Stimulated activated CD8-positive, alpha-beta memory T cell treated with anti-CD3 and anti-CD28 coated beads, Interleukin-12 subunit alpha, Interleukin-12 subunit beta, amount 100 ng/mL, for 1 hour (primary cell): ENCODE measurements around the gene KRTAP10-10.
"Not testable (repeated sequence)": the region's sequence is repeated elsewhere in the genome, so short reads cannot be mapped to it uniquely, and the experiment has no call there.

Experiments
- DNase-seq: peaks from one replicate; pipeline ENCODE4 v3.0.0-alpha.2; 2020; ENCODE audit warnings: low read depth

KRTAP10-10 gene, protein sequence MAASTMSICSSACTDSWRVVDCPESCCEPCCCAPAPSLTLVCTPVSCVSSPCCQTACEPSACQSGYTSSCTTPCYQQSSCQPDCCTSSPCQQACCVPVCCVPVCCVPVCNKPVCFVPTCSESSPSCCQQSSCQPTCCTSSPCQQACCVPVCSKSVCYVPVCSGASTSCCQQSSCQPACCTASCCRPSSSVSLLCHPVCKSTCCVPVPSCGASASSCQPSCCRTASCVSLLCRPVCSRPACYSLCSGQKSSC

GRCh38 chr21:44637018-44637850 lies at the start of gene KRTAP10-10:
TSS of gene KRTAP10-10 (plus strand) at chr21:44637356. CDS start at chr21:44637418, 62 bp downstream.
- no peak for DNase-seq

- no peak for DNase-seq
Measured at GRCh38 chr21:44589094-44589493, 48.1 kb upstream of the KRTAP10-10 start.

- DNase-seq, result no peak
Measured at GRCh38 chr21:44589586-44590305, 47.4 kb upstream of the KRTAP10-10 start.

- no peak for DNase-seq
Measured at GRCh38 chr21:44590311-44590721, 46.8 kb upstream of the KRTAP10-10 start.

GRCh38 chr21:44590897-44591800 lies 46.0 kb upstream of the KRTAP10-10 start:
- DNase-seq, result not testable (repeated sequence)

DNA sequence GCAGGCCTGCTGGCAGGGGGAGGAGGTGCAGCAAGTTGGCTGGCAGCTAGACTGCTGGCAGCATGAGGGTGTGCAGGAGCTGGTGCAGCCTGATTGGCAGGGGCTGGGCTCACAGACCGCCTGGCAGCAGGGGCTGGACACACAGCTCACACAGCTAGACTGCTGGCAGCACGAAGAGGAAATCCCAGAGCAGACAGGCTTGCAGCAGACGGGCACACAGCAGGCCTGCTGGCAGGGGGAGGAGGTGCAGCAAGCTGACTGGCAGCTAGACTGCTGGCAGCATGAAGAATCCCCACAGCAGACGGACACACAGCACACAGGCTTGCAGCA lies 45.4 kb upstream of the KRTAP10-10 start:
- not testable (repeated sequence) for DNase-seq

DNA sequence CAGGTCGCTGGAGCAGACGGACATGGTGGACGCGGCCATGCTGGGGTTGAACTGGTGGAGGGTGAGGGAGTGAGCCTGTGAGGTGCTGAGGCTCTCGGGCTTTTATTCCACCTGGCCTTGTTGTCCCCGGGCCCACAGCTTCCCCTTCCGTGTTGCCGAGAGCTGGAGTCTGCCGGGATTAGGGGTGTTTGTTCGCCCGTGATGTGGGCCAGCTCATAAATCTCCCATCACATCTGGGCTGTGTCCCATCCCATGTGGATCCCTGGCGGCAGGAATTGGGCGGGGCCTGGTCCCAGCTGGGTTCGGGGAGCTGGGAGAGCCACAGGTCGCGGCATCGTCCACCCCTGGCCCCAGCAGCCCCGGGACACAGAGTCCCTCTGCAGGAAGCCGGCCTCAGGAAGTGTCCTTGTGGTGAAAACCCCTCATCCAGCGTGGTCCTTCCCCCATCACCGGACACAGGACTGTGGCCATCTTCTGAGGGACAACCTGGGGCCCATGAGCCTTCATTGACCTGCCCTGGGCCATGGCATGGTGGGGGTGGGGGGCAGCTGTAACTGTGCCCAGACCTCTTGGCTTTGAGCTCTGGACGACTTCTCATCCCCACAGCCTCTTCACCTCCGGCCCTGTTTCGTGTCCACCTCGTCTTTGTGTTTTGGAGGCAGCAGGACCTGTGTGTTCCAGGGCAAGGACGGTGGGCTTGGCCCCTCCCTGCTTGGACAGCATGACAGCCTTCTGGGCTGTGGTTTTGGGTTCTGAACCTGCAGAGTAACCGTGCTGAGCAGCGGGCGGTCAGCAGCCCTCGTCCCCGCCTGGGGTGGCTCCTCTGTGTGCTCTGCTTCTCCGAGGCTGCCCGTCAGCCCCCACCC lies 44.5 kb upstream of the KRTAP10-10 start, which contains the start of gene KRTAP10-6:
Gene KRTAP10-6, minus strand, starts transcription at position 60 of the 866 bp plus-strand sequence. Its CDS starts 21 bp downstream, at position 39.
- DNase-seq, result no peak

DNA sequence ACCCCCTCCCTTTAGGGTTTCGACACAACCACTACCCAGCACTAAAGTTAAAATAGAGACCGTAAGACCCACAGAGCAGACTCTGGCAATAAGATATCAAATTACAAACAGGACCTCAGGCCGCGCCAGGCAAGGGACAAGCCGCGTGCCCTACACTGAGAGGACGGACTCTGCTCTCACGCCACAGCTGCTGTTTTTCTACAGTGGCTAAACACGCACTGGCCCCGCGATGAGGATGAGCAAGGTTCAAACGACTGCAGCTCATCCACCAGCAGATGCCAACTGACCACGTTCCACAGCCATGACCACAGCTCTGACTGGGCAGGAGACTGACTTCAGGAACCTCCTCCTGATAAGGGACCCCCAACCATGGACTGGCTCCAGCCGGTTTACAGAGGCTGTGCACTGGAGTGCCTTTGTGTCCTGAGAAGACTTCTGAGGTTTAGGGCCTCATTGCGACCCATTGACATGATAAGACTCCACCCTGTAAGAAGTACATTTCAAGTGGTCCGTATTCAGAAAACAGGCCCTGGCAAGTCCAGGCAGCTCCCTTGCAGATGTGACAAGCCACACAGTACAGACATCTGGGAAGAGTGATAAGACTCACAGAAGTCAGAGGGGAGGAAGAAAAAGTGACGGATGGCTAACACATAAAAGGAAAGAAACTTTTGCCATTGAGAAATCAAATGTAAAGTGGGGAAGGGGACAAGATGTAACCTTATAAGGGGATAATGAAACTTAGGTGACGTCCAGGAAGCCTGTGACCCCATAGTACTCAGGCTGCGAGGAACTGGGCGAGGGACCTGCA lies 43.4 kb upstream of the KRTAP10-10 start:
- DNase-seq, result no peak

DNA sequence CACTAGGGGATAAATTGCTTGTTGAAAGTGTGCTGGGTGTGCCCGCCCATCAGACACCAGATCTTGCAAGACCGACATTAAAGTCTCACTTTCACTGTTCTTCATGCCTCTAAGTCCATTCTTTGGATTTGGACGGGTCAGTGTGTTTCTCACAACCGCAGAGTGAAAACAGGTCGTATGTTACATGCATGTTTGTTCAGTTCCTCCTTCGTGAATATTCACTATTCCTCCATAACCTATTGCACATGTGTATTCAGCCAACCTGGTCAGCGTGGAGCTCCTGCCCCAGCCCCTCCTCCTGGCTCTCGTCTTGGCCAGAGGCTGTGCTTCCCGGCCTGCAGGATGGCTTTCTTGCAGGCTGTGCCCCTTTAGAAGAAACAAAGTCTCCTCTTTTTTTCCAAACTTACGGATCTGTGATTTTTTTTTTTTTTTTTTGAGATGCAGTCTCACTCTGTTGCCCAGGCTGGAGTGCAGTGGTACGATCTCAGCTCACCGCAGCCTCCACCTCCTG lies 42.7 kb upstream of the KRTAP10-10 start:
- no peak for DNase-seq

DNA sequence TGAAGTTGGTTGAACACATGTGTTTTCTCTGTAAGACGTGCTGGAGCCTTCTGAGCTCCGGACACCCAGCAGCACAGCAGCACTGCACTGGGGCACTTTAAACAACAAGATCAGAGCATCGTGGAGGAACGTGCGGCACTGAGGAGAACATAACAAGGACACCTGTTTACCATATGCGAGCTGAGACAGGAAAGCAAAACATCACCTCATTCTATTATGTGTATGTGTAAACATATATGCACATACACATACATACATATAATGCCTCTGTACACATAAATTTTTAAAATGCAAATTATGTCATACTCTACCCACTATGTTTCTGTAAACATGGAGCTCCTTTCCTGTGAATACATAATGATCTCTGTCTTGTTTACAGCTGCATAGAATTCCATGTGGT lies 41.6 kb upstream of the KRTAP10-10 start:
- no peak for DNase-seq

- DNase-seq, result no peak
Measured at GRCh38 chr21:44596068-44596725, 41.0 kb upstream of the KRTAP10-10 start.

- no peak for DNase-seq
Measured at GRCh38 chr21:44598061-44598460, 39.1 kb upstream of the KRTAP10-10 start.

DNA sequence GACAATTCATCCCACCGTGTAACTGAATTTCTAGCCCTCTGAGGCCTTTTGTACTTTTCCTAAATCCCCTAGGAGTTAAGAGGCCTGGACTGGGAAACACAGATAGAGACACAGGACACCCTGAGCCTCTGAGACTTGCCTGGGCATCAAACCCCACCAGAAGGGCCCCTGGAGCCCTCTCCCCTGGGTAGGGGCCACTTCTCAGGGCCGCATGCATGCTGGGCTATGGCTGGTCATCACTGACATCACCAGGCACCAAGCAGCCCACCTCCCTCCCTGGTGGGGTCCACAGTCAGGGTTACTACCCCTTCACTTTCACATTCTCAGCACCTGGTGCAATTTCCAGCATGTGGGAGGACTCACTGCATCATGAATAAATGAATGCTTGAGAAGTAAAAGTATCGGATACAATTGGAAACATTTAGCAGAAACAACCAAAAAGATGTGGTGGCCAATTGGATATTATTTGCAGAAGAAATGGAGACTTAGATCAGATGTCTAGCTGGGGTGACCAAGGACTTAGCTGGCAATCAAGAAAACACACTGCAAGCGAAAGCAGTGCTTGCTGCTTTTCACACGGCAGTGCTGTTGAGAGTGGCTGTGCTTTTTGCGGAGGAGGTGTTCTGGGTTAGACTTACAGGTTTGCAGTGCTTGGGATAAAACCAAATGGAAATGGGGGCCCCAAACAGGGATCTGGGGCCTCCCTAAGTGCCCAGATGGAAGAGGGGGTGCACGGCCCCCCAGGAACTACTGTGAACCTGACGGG lies 37.7 kb upstream of the KRTAP10-10 start:
- no peak for DNase-seq

DNA sequence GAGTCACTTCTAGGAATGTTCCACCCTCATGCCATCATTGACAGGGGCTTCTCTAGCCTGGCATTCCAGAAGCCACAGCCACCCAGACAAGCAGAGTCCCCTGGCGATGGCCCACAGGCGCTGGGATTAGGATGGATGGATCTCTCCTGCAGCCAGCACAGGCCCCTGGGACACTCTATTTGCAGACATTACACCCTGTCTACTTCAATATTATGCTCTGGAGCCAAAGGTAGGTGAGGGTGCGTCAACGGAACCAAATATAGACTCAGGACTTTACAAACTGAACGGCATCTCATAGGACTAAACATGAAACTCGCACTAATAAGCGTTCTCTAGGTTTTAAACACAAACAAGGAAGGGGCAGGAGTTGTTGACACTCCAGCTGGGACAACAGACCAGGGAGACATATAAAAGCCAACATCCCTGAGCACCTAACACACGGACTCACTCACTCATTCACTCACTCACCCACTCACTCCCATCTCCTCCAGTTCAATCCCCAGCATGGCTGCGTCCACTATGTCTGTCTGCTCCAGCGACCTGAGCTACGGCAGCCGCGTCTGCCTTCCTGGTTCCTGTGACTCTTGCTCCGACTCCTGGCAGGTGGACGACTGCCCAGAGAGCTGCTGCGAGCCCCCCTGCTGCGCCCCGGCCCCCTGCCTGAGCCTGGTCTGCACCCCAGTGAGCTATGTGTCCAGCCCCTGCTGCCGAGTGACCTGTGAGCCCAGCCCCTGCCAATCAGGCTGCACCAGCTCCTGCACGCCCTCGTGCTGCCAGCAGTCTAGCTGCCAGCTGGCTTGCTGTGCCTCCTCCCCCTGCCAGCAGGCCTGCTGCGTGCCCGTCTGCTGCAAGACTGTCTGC lies 36.8 kb upstream of the KRTAP10-10 start, which contains the start of gene KRTAP10-7:
Gene KRTAP10-7, plus strand, starts transcription at position 480 of the 861 bp plus-strand sequence. Its CDS starts 25 bp downstream, at position 505.
- not testable (repeated sequence) for DNase-seq

GRCh38 chr21:44601091-44601490 lies 36.1 kb upstream of the KRTAP10-10 start:
- DNase-seq, result not testable (repeated sequence)

DNA sequence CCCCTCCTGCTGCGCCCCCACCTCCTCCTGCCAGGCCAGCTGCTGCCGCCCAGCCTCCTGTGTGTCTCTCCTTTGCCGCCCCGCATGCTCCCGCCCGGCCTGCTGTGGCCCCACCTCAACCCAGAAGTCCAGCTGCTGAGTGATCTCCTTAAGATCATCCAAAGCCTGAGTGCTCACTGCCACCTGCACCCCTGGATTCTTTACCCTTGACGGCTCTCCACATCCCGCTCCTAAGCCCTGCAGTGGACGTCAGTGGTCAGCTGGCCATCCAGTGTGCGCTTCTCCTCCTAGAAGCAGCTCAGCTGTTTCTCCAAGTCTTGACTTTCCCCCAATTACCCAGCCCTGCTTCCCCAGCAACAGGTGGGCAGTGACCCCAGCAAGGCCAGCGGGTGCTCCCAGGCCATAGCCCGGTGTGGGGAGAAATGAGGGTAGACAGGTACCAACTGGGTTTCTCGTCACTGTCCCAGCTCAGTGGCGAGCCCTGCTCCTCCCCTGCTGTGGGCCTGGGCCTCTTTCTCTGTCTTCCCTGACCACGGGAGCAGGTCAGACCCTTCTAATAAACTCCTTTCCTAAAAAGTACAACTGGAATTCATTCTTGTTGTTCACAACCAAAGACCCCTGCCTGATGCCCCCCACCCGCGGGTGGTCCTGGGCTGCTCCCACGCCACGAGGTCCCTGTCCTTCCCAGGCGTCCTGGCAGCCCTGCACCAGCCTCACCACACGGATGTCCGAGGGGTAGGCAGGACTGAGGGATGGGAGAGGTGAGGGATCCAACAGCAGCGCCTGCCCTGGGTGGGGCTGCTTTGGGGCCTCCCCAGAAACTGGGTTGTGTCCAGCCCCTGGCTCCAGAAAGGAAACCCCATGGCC lies 35.3 kb upstream of the KRTAP10-10 start:
- DNase-seq, result no peak
